H1 (cell line): Measurements from ENCODE around the gene KCNJ2. TPM values are rescaled to one million over a fixed set of nuclear protein-coding genes. Genes with fewer than 3 reads are reported as not detected.

Source experiments
- CTCF ChIA-PET: fragments of 300-600 bp; sonication (Branson Sonifier 250); formaldehyde crosslinking; loops from one replicate; lab custom pipeline; 2021; ENCODE audit not compliant: partially characterized antibody; lab: Charles Lee
- POLR2A ChIA-PET: fragments of 300-600 bp; sonication (Branson Sonifier 250); formaldehyde crosslinking; loops from one replicate; lab custom pipeline; 2021; ENCODE audit warnings: inconsistent platforms; ENCODE audit not compliant: partially characterized antibody; lab: Charles Lee
- DNase-seq, 2 experiments: peaks; one replicate each; pipeline versions ENCODE4 v3.0.0 to v3.0.0-alpha.2; 2010 to 2022; ENCODE audit warnings: low spot score in 2 of 2, low read depth in 1 of 2, mixed read lengths in 1 of 2
- FAIRE-seq: peaks from 2 replicates; lab custom pipeline; 2011; peaks lifted over from hg19 to GRCh38; lab: Jason Lieb, UNC
- H2AFZ ChIP-seq: 2 replicates; pipeline ENCODE4 v1.8.1; 2012; ENCODE audit warnings: low read length, inconsistent platforms
- H2AK5ac ChIP-seq: 2 replicates; pipeline ENCODE4 v1.6.1; 2013; ENCODE audit warnings: low read depth, low read length
- H2BK120ac ChIP-seq: replicated peaks from 2 replicates; pipeline ENCODE3; 2013; ENCODE audit warnings: low read depth, low read length, inconsistent platforms
- H2BK12ac ChIP-seq: 2 replicates; pipeline ENCODE4 v1.6.1; 2013; ENCODE audit warnings: low read depth, low read length
- H2BK15ac ChIP-seq: 2 replicates; pipeline ENCODE4 v1.6.1; 2013; ENCODE audit warnings: low read length
- H2BK20ac ChIP-seq: 2 replicates; pipeline ENCODE4 v1.6.1; 2013; ENCODE audit warnings: low read length
- H2BK5ac ChIP-seq: 2 replicates; pipeline ENCODE4 v1.6.1; 2013; ENCODE audit warnings: low read depth, low read length
- H3K14ac ChIP-seq: 2 replicates; pipeline ENCODE4 v1.6.1; 2013; ENCODE audit warnings: inconsistent platforms; ENCODE audit not compliant: insufficient read length
- H3K18ac ChIP-seq: 2 replicates; pipeline ENCODE4 v1.6.1; 2013; ENCODE audit warnings: low read length; ENCODE audit errors: extremely low read depth
- H3K23ac ChIP-seq: 2 replicates; pipeline ENCODE4 v1.6.1; 2013; ENCODE audit warnings: inconsistent platforms; ENCODE audit not compliant: insufficient read length
- H3K23me2 ChIP-seq: 2 replicates; pipeline ENCODE4 v1.6.1; 2013; ENCODE audit warnings: low read depth, low read length
- H3K27ac ChIP-seq: 2 replicates; pipeline ENCODE4 v1.6.1; 2011; ENCODE audit warnings: low read depth, low read length, inconsistent platforms
- H3K27me3 ChIP-seq, 4 experiments: replicated peaks in 1 of 4; 1 replicate in 1 of 4; 2 replicates in 3 of 4; pipeline versions ENCODE4 v1.6.1 to v1.8.1; 2011 to 2013; ENCODE audit warnings: low read length in 3 of 4, mild to moderate bottlenecking in 3 of 4, inconsistent platforms in 2 of 4, mixed read lengths in 2 of 4, moderate library complexity in 1 of 4; ENCODE audit not compliant: control insufficient read depth in 3 of 4, insufficient read depth in 3 of 4; ENCODE audit errors: extremely low read depth in 1 of 4
- H3K36me3 ChIP-seq, 4 experiments: 2 replicates each; pipeline versions ENCODE4 v1.6.1 to v1.8.1; 2011 to 2013; ENCODE audit warnings: mild to moderate bottlenecking in 4 of 4, low read length in 3 of 4, moderate library complexity in 2 of 4, control low read depth in 1 of 4, inconsistent platforms in 1 of 4; ENCODE audit not compliant: insufficient read depth in 4 of 4, control insufficient read depth in 2 of 4
- H3K4ac ChIP-seq: replicated peaks from 2 replicates; pipeline ENCODE3; 2013; ENCODE audit warnings: low read length, low read depth, mixed read lengths, inconsistent platforms; ENCODE audit not compliant: insufficient read length
- H3K4me1 ChIP-seq, 4 experiments: replicated peaks in 1 of 4; 1 replicate in 1 of 4; 2 replicates in 3 of 4; pipeline versions ENCODE4 v1.6.1 to v1.8.1; 2011 to 2013; ENCODE audit warnings: low read length in 3 of 4, inconsistent platforms in 2 of 4, mixed read lengths in 1 of 4; ENCODE audit not compliant: insufficient read depth in 4 of 4, control insufficient read depth in 3 of 4
- H3K4me2 ChIP-seq, 2 experiments: 2 replicates each; pipeline versions ENCODE4 v1.6.1 to v1.8.1; 2011 to 2013; ENCODE audit warnings: low read depth in 2 of 2, low read length in 2 of 2, control low read depth in 1 of 2, inconsistent platforms in 1 of 2, mild to moderate bottlenecking in 1 of 2; ENCODE audit not compliant: insufficient read depth in 1 of 2
- H3K4me3 ChIP-seq, 4 experiments: fragments of 200-600, 300-600 bp in 1 of 4; sonication (generic), shearing (Covaris generic), sonication (Bioruptor Twin) in 1 of 4; 2 replicates each; pipeline versions ENCODE4 v1.5.1 to v1.8.1; 2011 to 2016; ENCODE audit warnings: low read length in 4 of 4, low read depth in 3 of 4, control low read depth in 2 of 4, inconsistent platforms in 2 of 4, mild to moderate bottlenecking in 2 of 4, mixed read lengths in 1 of 4, moderate library complexity in 1 of 4; ENCODE audit not compliant: insufficient read depth in 2 of 4; ENCODE audit errors: extremely low read depth in 1 of 4
- H3K56ac ChIP-seq: replicated peaks from 2 replicates; pipeline ENCODE3; 2013; ENCODE audit warnings: low read depth, mild to moderate bottlenecking, mixed read lengths, low read length, inconsistent platforms; ENCODE audit not compliant: insufficient read length
- H3K79me1 ChIP-seq: 2 replicates; pipeline ENCODE4 v1.6.1; 2013; ENCODE audit warnings: low read depth, low read length, control low read depth
- H3K79me2 ChIP-seq, 2 experiments: 2 replicates each; pipeline versions ENCODE4 v1.6.1 to v1.8.1; 2012 to 2013; ENCODE audit warnings: low read length in 2 of 2, mild to moderate bottlenecking in 2 of 2, inconsistent platforms in 1 of 2; ENCODE audit not compliant: insufficient read depth in 2 of 2, control insufficient read depth in 1 of 2
- H3K9ac ChIP-seq, 4 experiments: replicated peaks in 1 of 4; 1 replicate in 1 of 4; 2 replicates in 3 of 4; pipeline versions ENCODE4 v1.6.1 to v1.8.1; 2011 to 2013; ENCODE audit warnings: low read depth in 3 of 4, low read length in 3 of 4, control low read depth in 2 of 4, mild to moderate bottlenecking in 2 of 4, moderate library complexity in 2 of 4, inconsistent platforms in 1 of 4; ENCODE audit errors: extremely low read depth in 1 of 4
- H3K9me3 ChIP-seq, 2 experiments: 2 replicates each; pipeline versions ENCODE4 v1.6.1 to v1.8.1; 2012 to 2013; ENCODE audit warnings: mild to moderate bottlenecking in 2 of 2, moderate library complexity in 2 of 2, control low read depth in 1 of 2, inconsistent platforms in 1 of 2, low read depth in 1 of 2, low read length in 1 of 2, mixed read lengths in 1 of 2; ENCODE audit not compliant: insufficient read depth in 2 of 2
- H4K20me1 ChIP-seq, 2 experiments: replicated peaks in 1 of 2; 2 replicates each; pipeline versions ENCODE3 to v1.8.1; 2011 to 2013; ENCODE audit warnings: inconsistent platforms in 2 of 2, low read length in 2 of 2, mild to moderate bottlenecking in 1 of 2; ENCODE audit not compliant: insufficient read depth in 2 of 2, control insufficient read depth in 1 of 2
- H4K5ac ChIP-seq: 2 replicates; pipeline ENCODE4 v1.6.1; 2013; ENCODE audit warnings: low read length, low read depth, mixed read lengths, inconsistent platforms; ENCODE audit not compliant: insufficient read length
- H4K8ac ChIP-seq: 2 replicates; pipeline ENCODE4 v1.8.0; 2013; ENCODE audit warnings: mild to moderate bottlenecking, moderate library complexity, low read length, inconsistent platforms; ENCODE audit not compliant: insufficient read depth; ENCODE audit errors: extremely low read depth
- H4K91ac ChIP-seq: replicated peaks from 2 replicates; pipeline ENCODE3; 2013; ENCODE audit warnings: low read length, mixed read lengths, inconsistent platforms; ENCODE audit not compliant: insufficient read length
- ATF2 ChIP-seq: IDR thresholded peaks from 2 replicates; pipeline ENCODE4 v1.6.1; 2012; ENCODE audit warnings: low read length, inconsistent platforms
- ATF3 ChIP-seq: IDR thresholded peaks from 2 replicates; pipeline ENCODE4 v1.6.1; 2011; ENCODE audit warnings: low read depth, mild to moderate bottlenecking, low read length; ENCODE audit not compliant: insufficient read depth
- BCL11A ChIP-seq, 2 experiments: IDR thresholded peaks; one replicate each; pipeline ENCODE4 v1.6.1; 2011; ENCODE audit warnings: low read depth in 2 of 2, low read length in 2 of 2, mild to moderate bottlenecking in 2 of 2
- EZH2 ChIP-seq: fragments of 200-600 bp; sonication (generic); IDR thresholded peaks from 2 replicates; pipeline ENCODE4 v1.7.1; 2012; ENCODE audit warnings: low read depth, mild to moderate bottlenecking, moderate library complexity, low read length, inconsistent platforms; ENCODE audit not compliant: severe bottlenecking
- HDAC2 ChIP-seq, 2 experiments: fragments of 300-600 bp in 1 of 2; sonication (generic) in 1 of 2; IDR thresholded peaks; 2 replicates each; pipeline ENCODE4 v1.6.1; 2011 to 2012; ENCODE audit warnings: low read depth in 2 of 2, low read length in 2 of 2, mild to moderate bottlenecking in 2 of 2, moderate library complexity in 2 of 2, borderline replicate concordance in 1 of 2, inconsistent platforms in 1 of 2
- JUND ChIP-seq: IDR thresholded peaks from 2 replicates; pipeline ENCODE4 v1.6.1; 2011; ENCODE audit warnings: mild to moderate bottlenecking, improper control_type of control experiment, low read length
- KDM5A ChIP-seq: fragments of 200-600 bp; IDR thresholded peaks from 2 replicates; pipeline ENCODE4 v1.7.1; 2012; ENCODE audit warnings: mild to moderate bottlenecking, low read length, inconsistent platforms, mixed read lengths
- NANOG ChIP-seq: IDR thresholded peaks from 2 replicates; pipeline ENCODE4 v1.6.1; 2011; ENCODE audit warnings: low read length, low read depth, mild to moderate bottlenecking, inconsistent platforms; ENCODE audit not compliant: insufficient read depth, poor library complexity, severe bottlenecking
- RFX5 ChIP-seq: IDR thresholded peaks from 2 replicates; pipeline ENCODE4 v1.6.1; 2011; ENCODE audit warnings: low read depth, low read length, improper control_type of control experiment, borderline replicate concordance
- SIX5 ChIP-seq: IDR thresholded peaks from 2 replicates; pipeline ENCODE4 v1.6.1; 2011; ENCODE audit warnings: mild to moderate bottlenecking, low read depth, low read length
- SP1 ChIP-seq: IDR thresholded peaks from 2 replicates; pipeline ENCODE4 v1.6.1; 2011; ENCODE audit warnings: low read depth, low read length
- SP4 ChIP-seq: IDR thresholded peaks from 2 replicates; pipeline ENCODE4 v1.6.1; 2012; ENCODE audit warnings: low read length, inconsistent platforms
- SRF ChIP-seq: IDR thresholded peaks from 2 replicates; pipeline ENCODE4 v1.6.1; 2011; ENCODE audit warnings: mild to moderate bottlenecking, low read depth, low read length, moderate library complexity
- WGBS, 2 experiments: shearing (Covaris generic) in 1 of 2; methylation state at CpG; one replicate each; pipeline versions ENCODE4 v1.1.6 to v1.1.7; 2013 to 2015; ENCODE audit warnings: low lambda C conversion rate in 2 of 2, mixed read lengths in 2 of 2, inconsistent platforms in 1 of 2, low coverage in 1 of 2, missing lambda C conversion rate in 1 of 2; ENCODE audit not compliant: insufficient replicate concordance in 2 of 2, insufficient coverage in 1 of 2, insufficient read length in 1 of 2; ENCODE audit errors: extremely low coverage in 1 of 2, missing lambda C conversion rate in 1 of 2; 5-methylcytosine and 5-hydroxymethylcytosine counted together
- polyA plus RNA-seq, 7 experiments: library from polyadenylated mRNA; depleted of rRNA in 3 of 7; stranded (reverse) in 5 of 7; unstranded in 2 of 7; fragments of >200 nt in 5 of 7; fragments of 200-250 nt in 2 of 7; gene quantifications; 1 replicate in 5 of 7; 2 replicates in 1 of 7; 4 replicates in 1 of 7; pipeline versions ENCODE4 v1.2.1 to v1.2.3, GENCODE V29; 2011 to 2013; ENCODE audit warnings: missing spikeins in 2 of 7, mixed read lengths in 2 of 7
- total RNA-seq: library from RNA; stranded (reverse); fragmentation: NEBNext Ultra II Directional; extraction: Animal tissue kit (Norgen Biotek cat#: 25700); gene quantifications from 2 replicates; pipeline ENCODE4 v1.2.1, GENCODE V29; 2021

Gene KCNJ2
- total and polyA plus RNA-seq, 2 of the 8 experiments (the other 6 are each of a cell fraction or from before 2014, with no cell fraction given) = 0.23 to 0.76 TPM

- DNase-seq = no peak
- Histone ChIP-seq H3K14ac (no peak overlapping the region), H4K5ac (no peak overlapping the region), H3K27ac (no peak overlapping the region), H3K4ac (no peak overlapping the region), H3K36me3 (no peaks in the 10 kb centered on the region), H3K9me3 (no peaks in the 10 kb centered on the region), H3K18ac (no peak overlapping the region), H4K8ac (no peak overlapping the region), H4K20me1 (no peaks in the 10 kb centered on the region), H3K56ac (no peak overlapping the region), H3K23ac (no peak overlapping the region), H3K4me2 (no peak overlapping the region), H3K27me3 (no peaks in the 10 kb centered on the region), H2AFZ (no peak overlapping the region), H2AK5ac (no peak overlapping the region), H3K23me2 (no peaks in the 10 kb centered on the region), H4K91ac (no peak overlapping the region), H3K4me1 (no peaks in the 10 kb centered on the region), H3K9ac (no peak overlapping the region), H2BK12ac (no peak overlapping the region), H2BK15ac (no peak overlapping the region), H2BK5ac (no peak overlapping the region), H2BK120ac (no peak overlapping the region), H3K79me1 (no peaks in the 10 kb centered on the region), H2BK20ac (no peak overlapping the region), H3K79me2 (no peaks in the 10 kb centered on the region), H3K4me3 (no peak overlapping the region)
- ChIA-PET POLR2A (no interaction called here), CTCF (no interaction called here)
- WGBS, 2 experiments = 96% methylated on average over 1 of the region's 1 CpG; no CpG with 5 or more reads in 1 of the 2 experiments
- FAIRE-seq = no peak
- TF ChIP-seq EZH2 (no peak), SP4 (no peak), ATF3 (no peak), RFX5 (no peak), SRF (no peak), SIX5 (no peak), BCL11A (IDR thresholded peaks at IDR 0.05; ENCODE audit: low read depth in 2 of 2, low read length in 2 of 2) (no peak), SP1 (no peak), KDM5A (no peak), NANOG (no peak), HDAC2 (IDR thresholded peaks at IDR 0.05; ENCODE audit: borderline replicate concordance in 1 of 2, low read depth in 2 of 2, low read length in 2 of 2) (no peak), JUND (no peak), ATF2 (no peak)
These were observed 7.8 kb upstream of the KCNJ2 start for GRCh38 chr17:70161519-70161918.
